A549 treated with CORT108297 at 1 μM for 4 hours (cell line): Measurements from ENCODE around the gene DYNC2LI1. TPM values are rescaled to one million over a fixed set of nuclear protein-coding genes. Genes with fewer than 3 reads are reported as not detected.

Source experiments
- total RNA-seq: library from RNA; stranded (reverse); fragments of 200-300 nt; extraction: Qiagen RNA extraction; gene quantifications from 5 replicates; pipeline ENCODE4 v1.2.3, GENCODE V29; 2022

The DYNC2LI1 gene
- 12.2 to 15.5 TPM (median 13.6 TPM) in 5 replicates for total RNA-seq

DNA sequence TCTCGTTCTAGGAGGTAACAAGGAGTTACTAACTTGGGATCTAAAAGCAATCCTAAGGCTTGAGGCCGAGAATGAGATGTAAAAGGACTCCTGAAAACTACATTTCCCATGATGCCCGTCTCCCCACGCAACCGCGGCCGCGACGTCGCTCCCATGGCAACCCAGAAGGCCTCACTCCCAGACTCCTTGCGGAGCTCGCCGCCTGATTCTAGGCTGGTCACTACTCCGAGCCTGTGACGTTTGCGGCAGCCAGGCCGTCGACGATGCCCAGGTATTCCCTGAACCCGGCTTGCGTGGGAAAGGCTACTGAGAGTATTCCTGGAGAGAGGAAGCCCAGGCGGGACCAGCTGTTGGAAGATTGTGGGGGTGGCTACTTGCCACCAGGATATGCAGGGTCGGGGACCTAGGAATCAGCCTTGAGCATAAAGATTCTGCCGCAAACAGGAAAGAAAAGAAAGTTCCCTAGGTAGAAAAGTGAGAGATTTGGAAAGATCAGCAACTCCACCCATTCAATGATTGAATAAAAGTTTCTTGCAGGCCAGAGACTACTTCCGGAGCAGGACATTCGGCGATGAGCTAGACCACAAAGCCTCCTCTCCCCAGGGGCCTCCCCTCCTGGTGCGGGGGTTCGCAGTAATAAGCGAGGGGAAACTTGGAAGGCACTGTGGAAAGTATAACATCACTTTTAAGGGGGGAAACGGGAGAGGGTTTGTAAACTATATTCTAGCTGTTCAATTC, at the start of gene DYNC2LI1:
Gene DYNC2LI1 (plus strand): TSS at position 164 of the 738 bp plus-strand sequence. CDS start 100 bp downstream, at position 264.

DNA sequence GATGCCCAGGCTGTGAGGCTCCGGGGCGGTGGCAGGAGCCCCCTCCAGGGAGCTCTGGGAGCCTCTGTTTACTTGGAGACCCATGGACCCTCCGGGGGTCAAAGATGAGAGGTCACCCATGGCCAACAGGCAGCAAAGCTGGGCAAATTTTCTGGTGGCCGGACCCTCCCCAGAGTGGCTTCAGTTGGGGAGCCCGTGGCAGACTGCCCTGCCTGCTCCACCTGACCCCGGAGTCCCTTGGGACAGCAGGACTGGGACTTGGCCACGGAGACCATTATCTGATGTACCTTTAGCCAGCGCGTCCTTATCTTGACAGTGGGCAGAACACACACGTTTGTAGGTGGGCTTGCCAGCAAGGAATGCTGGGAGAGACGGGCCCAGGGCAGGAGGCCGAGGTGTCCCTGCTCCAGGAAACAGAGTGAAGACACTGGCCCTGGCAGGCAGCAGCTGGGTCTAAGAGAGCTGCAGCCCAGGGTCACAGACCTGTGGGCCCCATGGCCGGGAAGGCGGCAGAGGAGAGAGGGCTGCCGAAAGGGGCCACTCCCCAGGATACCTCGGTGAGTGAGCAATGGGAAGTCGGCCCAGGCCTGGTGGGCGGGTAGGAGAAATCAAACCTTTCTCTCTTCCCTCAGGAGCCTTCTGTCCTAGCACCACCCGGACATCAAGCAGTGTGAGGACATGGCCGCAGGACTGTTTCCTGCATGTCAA, 64.9 kb downstream of the DYNC2LI1 start, which contains the start of the genes ABCG5 and ABCG8:
Gene ABCG5 (minus strand): TSS at position 280 of the 708 bp plus-strand sequence. CDS start 160 bp downstream, at position 120.
Gene ABCG8 (plus strand): TSS at position 412 of the 708 bp plus-strand sequence. CDS start 83 bp downstream, at position 495.

Other genes starting within 250 kb of the DYNC2LI1 start
- gene THADA, start 178.0 kb upstream of the DYNC2LI1 start, total RNA-seq = 19.4 to 25.6 TPM (median 22.2 TPM) in 5 replicates
- gene PLEKHH2, start 136.8 kb upstream of the DYNC2LI1 start, total RNA-seq = 0.74 to 1.2 TPM (median 1.1 TPM) in 5 replicates
- gene C1GALT1C1L, start 97.6 kb upstream of the DYNC2LI1 start, total RNA-seq = 1.6 to 3.0 TPM (median 1.7 TPM) in 5 replicates
- not detected in 5 replicates for gene ABCG5, start 64.8 kb downstream of the DYNC2LI1 start, total RNA-seq
- gene ABCG8, start 64.9 kb downstream of the DYNC2LI1 start, total RNA-seq = not detected in 5 replicates
- gene LRPPRC, start 221.9 kb downstream of the DYNC2LI1 start, total RNA-seq = 87.6 to 107 TPM (median 101 TPM) in 5 replicates